Cardiac muscle cell (in vitro differentiated cells and primary cell): ENCODE data around the gene SUCLG2. TPM values are rescaled to one million over a fixed set of nuclear protein-coding genes. Genes with fewer than 3 reads are reported as not detected.

Experiments
- DNase-seq, 2 donors: peaks; one replicate each; pipeline versions ENCODE4 v3.0.0 to v3.0.0-alpha.2; 2010 to 2017; ENCODE audit warnings: low read depth in 1 of 2, low spot score in 1 of 2
- H3K27ac ChIP-seq: fragments of 200-600 bp; sonication (generic); 2 replicates; pipeline ENCODE4 v1.5.1; 2016
- H3K27me3 ChIP-seq: fragments of 200-600 bp; sonication (generic); 2 replicates; pipeline ENCODE4 v1.6.0; 2016; ENCODE audit warnings: control low read depth
- H3K36me3 ChIP-seq: fragments of 200-600 bp; sonication (generic); 2 replicates; pipeline ENCODE4 v1.5.1; 2016; ENCODE audit warnings: control low read depth
- H3K4me1 ChIP-seq: fragments of 200-600 bp; sonication (generic); 2 replicates; pipeline ENCODE4 v1.8.1; 2017; ENCODE audit warnings: low read depth, mild to moderate bottlenecking, mixed run types
- H3K4me3 ChIP-seq: fragments of 200-600 bp; sonication (generic); 2 replicates; pipeline ENCODE4 v1.5.1; 2016; ENCODE audit warnings: mild to moderate bottlenecking
- H3K9me3 ChIP-seq: fragments of 200-600 bp; sonication (generic); 2 replicates; pipeline ENCODE4 v1.5.1; 2017; ENCODE audit warnings: low read depth, mild to moderate bottlenecking, control low read depth
- polyA plus RNA-seq: library from polyadenylated mRNA; unstranded; fragments of >200 nt; fragmentation: Nextera tagmentation; extraction: Ambion mirVana; gene quantifications from 2 replicates; pipeline ENCODE4 v1.2.1, GENCODE V29; 2016
- total RNA-seq: library from RNA; depleted of rRNA; stranded (reverse); fragments of >200 nt; gene quantifications from 2 replicates; pipeline ENCODE4 v1.2.3, GENCODE V29; 2016
- TF ChIP-seq, protein P1 (sequence below): IDR thresholded peaks from 2 replicates; pipeline ENCODE4 v1.5.1; 2012; ENCODE audit warnings: low read depth, mild to moderate bottlenecking, low read length

The SUCLG2 gene
- total and polyA plus RNA-seq, 2 experiments from 2014 or later = 38.4 to 39.0 TPM

DNA sequence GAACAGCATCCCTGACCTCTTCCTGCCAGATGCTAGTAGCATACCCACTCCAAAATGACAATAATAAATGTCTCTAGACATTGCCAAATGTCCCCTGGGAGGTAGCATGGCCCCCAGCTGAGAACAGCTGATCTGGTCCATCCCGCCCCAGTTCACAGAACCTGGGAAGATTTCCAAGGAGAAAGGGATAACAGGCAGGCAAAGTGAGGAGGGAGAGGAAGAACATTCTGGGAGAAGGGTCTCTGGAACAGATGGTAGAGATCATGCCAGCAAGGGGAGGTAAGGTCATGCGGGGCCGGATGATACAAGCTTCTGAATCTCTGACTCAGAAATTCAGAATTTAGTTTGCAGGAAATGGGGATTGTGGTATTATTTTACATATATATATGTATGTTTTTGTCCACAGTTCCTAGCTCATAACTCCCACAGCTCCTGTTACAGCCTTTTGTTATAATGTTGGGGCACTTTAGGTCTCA is 192.7 kb downstream of the SUCLG2 start:
- Histone ChIP-seq H3K36me3 (no peaks in the 10 kb centered on the region), H3K9me3 (no peaks in the 10 kb centered on the region), H3K4me3 (no peak overlapping the region), H3K4me1 (peaks cover 9% of the 10 kb centered on the region), H3K27me3 (no peaks in the 10 kb centered on the region), H3K27ac (no peak overlapping the region)
- peak in 1 of 2 donors; percentile 79 for DNase-seq
- TF ChIP-seq, protein P1, sequence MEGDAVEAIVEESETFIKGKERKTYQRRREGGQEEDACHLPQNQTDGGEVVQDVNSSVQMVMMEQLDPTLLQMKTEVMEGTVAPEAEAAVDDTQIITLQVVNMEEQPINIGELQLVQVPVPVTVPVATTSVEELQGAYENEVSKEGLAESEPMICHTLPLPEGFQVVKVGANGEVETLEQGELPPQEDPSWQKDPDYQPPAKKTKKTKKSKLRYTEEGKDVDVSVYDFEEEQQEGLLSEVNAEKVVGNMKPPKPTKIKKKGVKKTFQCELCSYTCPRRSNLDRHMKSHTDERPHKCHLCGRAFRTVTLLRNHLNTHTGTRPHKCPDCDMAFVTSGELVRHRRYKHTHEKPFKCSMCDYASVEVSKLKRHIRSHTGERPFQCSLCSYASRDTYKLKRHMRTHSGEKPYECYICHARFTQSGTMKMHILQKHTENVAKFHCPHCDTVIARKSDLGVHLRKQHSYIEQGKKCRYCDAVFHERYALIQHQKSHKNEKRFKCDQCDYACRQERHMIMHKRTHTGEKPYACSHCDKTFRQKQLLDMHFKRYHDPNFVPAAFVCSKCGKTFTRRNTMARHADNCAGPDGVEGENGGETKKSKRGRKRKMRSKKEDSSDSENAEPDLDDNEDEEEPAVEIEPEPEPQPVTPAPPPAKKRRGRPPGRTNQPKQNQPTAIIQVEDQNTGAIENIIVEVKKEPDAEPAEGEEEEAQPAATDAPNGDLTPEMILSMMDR = no peak

DNA sequence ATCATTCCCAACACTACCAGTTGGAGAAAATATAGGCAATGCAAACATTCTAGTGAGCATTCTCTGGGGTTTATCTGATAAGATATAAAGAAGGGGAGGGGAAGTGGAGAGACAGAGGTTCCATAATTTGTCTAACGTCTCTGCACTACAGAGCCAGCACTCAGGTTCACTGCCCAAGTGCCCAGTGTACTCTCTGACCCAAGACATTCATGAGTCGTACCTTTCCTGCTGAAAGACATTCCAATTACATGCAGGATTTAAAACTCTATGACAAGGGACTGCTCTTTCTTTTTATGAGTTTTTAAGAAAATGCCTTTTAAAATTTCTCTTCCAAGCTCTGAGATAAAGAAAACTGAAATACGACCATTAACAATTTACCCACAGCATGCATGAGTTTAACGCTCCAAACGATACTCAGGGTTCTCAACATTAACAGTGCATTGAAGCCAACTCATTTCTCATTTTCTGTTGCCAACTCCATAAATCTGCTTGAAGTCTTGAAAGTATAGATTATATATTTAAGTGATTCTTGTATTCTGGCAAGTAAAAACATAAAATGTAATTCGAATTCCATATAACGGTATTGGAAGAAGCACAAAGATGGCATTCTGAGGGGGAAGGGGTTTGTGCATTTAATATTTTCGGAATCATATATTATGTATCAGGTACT is 193.4 kb downstream of the SUCLG2 start:
- TF ChIP-seq, protein P1 = no peak
- Histone ChIP-seq H3K4me3 (no peak overlapping the region), H3K36me3 (no peaks in the 10 kb centered on the region), H3K9me3 (no peaks in the 10 kb centered on the region), H3K27ac (no peak overlapping the region), H3K27me3 (no peaks in the 10 kb centered on the region), H3K4me1 (peaks cover 9% of the 10 kb centered on the region)
- DNase-seq = peak in 1 of 2 donors; percentile 11

DNA sequence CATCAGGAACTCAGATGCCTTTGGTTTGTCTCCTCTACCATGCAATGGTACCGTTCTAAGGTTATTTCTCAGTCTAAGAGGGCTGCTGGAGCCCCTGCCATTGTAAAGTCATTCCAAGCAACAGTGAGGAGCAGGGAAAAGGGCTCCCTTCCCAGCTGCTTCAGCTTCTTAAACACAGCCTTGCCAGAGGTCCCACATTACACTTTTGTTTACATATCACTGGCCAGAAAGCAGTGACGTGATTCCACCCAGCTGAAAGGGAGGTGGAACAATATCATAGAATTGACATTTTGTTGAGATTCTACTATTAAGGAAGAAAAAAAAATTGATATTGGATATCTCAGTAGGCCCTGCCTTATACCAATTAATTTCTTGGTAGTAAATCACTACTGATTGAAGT is 194.6 kb downstream of the SUCLG2 start:
- Histone ChIP-seq H3K4me3 (no peak overlapping the region), H3K36me3 (no peaks in the 10 kb centered on the region), H3K4me1 (peaks cover 9% of the 10 kb centered on the region), H3K9me3 (no peaks in the 10 kb centered on the region), H3K27me3 (no peaks in the 10 kb centered on the region), H3K27ac (no peak overlapping the region)
- TF ChIP-seq, protein P1 = no peak
- no peak for DNase-seq

DNA sequence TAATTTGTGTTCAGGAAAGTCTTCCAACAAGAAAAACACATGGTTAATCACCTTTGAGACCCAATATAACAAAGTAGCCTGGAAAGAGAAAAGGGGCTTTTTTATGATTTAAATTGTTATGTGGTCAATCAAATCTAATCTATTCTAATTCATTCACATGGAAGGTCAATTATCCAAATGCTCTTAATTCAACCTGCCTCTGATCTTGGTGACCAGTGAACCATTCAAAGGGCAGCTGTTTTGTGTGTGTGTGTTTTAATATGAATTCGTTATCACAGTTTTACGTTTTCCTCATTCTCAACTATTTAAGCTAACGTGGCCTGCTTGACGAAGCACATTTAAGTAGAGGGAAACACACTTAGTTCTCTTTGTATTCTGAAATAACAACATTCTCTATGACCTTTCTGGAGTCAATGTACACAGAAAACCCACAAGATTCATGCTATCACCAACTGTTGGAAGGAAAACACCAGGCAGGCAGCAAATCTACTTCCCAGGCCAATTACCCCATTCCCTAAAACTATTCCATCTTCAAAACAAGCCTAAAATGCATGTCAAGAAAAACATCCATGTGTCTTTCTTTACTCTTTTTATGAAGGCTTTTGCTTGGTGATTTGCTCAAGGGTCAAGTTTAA is 195.4 kb downstream of the SUCLG2 start:
- TF ChIP-seq, protein P1 = no peak
- H3K27me3 ChIP-seq = no peaks in the 10 kb centered on the region
- no peak overlapping the region for H3K4me3 ChIP-seq
- H3K9me3 ChIP-seq = no peaks in the 10 kb centered on the region
- DNase-seq = peak in 1 of 2 donors; percentile 3
- H3K27ac ChIP-seq = no peak overlapping the region
- peaks cover 9% of the 10 kb centered on the region for H3K4me1 ChIP-seq
- no peaks in the 10 kb centered on the region for H3K36me3 ChIP-seq

DNA sequence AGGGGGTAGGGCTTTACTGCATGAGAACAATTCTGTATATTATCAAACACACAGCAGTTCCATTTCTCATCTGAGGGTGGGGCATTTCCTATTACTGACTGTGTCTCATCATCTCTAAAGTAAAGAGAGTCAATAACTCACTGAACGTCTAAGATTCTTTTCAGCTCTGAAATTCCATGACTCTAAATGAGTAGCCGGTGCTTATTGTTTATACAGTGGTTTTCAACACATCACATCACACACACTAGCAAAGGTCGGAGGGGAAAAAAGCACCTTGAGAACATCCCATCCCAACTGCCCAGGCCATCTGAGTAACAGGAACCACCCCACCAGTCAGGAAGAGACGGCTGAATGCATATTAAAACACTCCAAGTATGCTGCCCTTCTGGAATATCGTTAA is 196.0 kb downstream of the SUCLG2 start:
- H3K4me3 ChIP-seq = no peak overlapping the region
- DNase-seq = peak in 1 of 2 donors; percentile 30
- peaks cover 5% of the 10 kb centered on the region for H3K4me1 ChIP-seq
- H3K36me3 ChIP-seq = no peaks in the 10 kb centered on the region
- H3K27me3 ChIP-seq = no peaks in the 10 kb centered on the region
- H3K9me3 ChIP-seq = no peaks in the 10 kb centered on the region
- TF ChIP-seq, protein P1 = no peak
- H3K27ac ChIP-seq = peak overlapping the region; percentile 29
